MG63 (cell line): ENCODE measurements around the gene COL26A1. TPM values are rescaled to one million over a fixed set of nuclear protein-coding genes. Genes with fewer than 3 reads are reported as not detected.
"Not testable (repeated sequence)": the region's sequence is repeated elsewhere in the genome, so short reads cannot be mapped to it uniquely, and the experiment has no call there.

Source experiments
- DNase-seq: peaks from one replicate; pipeline ENCODE4 v3.0.0-alpha.2; 2020
- H3K27me3 ChIP-seq: fragments of 250-450 bp; sonication (Bioruptor Pico); 2 replicates; pipeline ENCODE4 v1.5.1; 2020; ENCODE audit warnings: mild to moderate bottlenecking, moderate library complexity
- H3K36me3 ChIP-seq: fragments of 250-450 bp; sonication (Bioruptor Pico); 2 replicates; pipeline ENCODE4 v1.5.1; 2020; ENCODE audit warnings: mild to moderate bottlenecking, moderate library complexity
- H3K4me3 ChIP-seq: fragments of 250-450 bp; sonication (Bioruptor Pico); 2 replicates; pipeline ENCODE4 v1.5.1; 2020; ENCODE audit warnings: mild to moderate bottlenecking, moderate library complexity
- H3K9me3 ChIP-seq: fragments of 250-450 bp; sonication (Bioruptor Pico); 2 replicates; pipeline ENCODE4 v1.5.1; 2020; ENCODE audit warnings: mild to moderate bottlenecking, moderate library complexity
- total RNA-seq: library from RNA; depleted of rRNA; stranded (reverse); fragments of >200 nt; shearing (Covaris generic); gene quantifications from 2 replicates; pipeline ENCODE4 v1.2.3, GENCODE V29; 2014; ENCODE audit warnings: low replicate concordance

The COL26A1 gene
- total RNA-seq, 1 experiment from 2014 or later: not detected

DNA sequence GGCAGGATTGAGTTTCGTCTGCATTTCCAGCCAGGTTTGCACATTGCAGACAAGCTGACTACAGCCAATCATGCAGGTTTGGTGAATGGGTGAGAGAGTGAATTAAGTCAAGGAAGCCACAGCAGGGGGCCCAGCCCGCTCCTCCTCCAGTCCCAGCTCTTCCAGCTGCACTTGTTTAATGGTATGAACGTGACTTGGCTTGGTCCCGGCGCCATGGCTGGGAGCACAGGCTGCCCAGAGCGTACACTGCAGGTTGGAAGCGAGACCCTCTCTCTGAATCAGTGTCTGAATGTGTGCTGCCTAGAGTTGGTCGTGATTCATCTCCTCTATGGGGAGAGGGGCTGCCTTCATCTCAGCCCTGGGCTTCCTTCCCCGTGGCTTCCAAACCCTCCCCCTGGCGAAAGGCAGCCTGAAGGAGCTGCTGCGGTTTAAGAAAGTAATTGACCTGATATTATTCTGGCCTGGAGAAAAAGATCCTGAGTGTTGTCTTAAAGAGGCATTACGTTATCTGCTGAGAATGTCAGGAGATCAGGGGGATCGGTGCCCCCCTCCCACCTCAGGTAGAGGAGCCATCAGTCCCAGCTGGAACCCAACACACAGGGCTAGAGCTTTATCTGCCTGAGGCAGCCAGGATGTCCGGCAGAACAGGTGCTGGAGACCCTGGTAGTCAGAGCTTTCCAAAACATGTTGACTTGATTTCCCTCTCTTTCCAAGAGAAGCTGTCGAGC is 132.1 kb downstream of the COL26A1 start:
- Histone ChIP-seq H3K27me3 (no peaks in the 10 kb centered on the region), H3K9me3 (no peaks in the 10 kb centered on the region), H3K36me3 (no peaks in the 10 kb centered on the region), H3K4me3 (no peak overlapping the region)
- DNase-seq: peak; percentile 67

DNA sequence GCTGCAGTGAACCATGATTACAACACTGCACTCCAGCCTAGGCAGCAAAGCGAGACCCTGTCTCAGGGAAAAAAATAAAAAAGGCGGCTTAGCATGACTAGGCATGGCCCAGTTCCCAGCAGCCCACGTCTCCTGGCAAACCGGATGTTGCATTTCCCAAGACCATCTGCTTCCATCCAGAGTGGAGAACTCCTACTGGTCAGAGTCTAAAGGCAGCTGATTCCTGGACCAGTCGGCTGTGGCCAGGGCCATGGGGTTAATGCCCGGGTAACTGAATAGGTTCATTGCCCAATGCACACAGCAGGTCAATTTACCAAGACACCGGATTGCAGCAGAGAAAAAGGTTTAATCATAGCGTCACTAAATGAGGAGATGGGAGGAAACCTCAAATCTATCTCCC is 133.3 kb downstream of the COL26A1 start:
- no peak for DNase-seq
- Histone ChIP-seq H3K27me3 (no peaks in the 10 kb centered on the region), H3K36me3 (no peaks in the 10 kb centered on the region), H3K4me3 (no peak overlapping the region), H3K9me3 (no peaks in the 10 kb centered on the region)

DNA sequence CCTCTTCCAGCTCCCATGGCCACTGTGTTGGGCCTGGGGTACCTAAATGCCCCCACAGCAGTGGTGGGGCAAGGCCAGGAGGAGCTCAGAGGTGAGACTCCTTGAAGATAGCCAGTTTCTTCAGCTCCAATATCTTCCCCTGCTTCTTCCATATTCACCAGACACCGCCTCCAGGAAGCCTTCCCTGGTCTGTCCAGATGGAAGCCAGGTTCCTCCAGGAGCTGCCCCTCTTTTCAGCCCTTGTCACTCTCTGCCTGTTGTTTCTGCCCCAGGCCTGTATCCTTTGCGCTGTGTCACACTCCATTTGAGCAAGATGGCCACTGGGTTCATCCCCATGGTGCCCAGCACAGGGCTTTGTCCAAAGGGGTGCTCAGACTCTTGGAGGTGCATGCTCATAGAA is 138.7 kb downstream of the COL26A1 start:
- no peaks in the 10 kb centered on the region for H3K36me3 ChIP-seq
- H3K27me3 ChIP-seq: no peaks in the 10 kb centered on the region
- no peaks in the 10 kb centered on the region for H3K9me3 ChIP-seq
- no peak overlapping the region for H3K4me3 ChIP-seq
- DNase-seq: no peak

DNA sequence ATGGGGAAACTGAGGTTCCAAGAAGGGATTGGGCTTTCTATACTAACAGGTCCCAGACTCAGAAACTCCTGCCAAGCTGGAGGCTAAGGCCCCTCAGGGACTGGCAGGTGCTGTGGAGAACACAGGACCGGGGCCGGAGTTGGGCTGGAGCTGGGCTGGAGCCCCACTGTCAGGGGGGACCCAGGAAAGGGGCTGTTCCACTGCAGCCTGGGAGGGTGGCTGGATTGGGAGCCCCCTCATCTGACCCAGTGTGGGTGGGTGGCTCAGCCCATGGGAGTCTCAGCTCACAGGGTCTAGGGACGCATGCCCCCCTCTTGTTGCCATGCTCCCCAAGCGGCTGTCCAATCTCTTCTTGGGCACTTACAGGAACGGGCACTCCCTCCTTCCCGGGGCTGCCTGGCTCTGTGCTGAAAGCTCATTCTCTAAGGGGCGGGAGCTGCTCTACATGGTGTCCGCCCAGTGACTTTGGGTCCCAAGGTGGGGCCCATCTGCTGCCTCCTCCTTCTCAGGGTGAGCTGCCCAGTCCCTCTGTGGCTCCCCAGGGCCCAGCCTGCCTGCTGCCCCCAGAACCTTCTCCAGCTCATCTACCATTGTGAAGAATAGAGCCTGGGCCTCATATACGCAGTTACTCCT is 139.9 kb downstream of the COL26A1 start:
- Histone ChIP-seq H3K27me3 (no peaks in the 10 kb centered on the region), H3K36me3 (no peaks in the 10 kb centered on the region), H3K4me3 (no peak overlapping the region), H3K9me3 (no peaks in the 10 kb centered on the region)
- no peak for DNase-seq

DNA sequence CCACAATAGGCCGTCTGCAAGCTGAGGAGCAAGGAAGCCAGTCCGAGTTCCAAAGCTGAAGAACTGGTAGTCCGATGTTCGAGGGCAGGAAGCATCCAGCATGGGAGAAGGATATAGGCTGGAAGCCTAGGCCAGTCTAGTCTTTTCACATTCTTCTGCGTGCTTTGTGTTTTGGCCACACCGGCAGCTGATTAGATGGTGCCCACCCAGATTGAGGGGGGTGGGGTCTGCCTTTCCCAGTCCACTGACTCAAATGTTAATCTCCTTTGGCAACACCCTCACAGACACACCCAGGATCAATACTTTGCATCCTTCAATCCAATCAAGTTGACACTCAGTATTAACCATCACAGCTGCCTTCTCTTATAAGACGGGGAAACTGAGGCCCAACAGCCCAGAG is 142.8 kb downstream of the COL26A1 start:
- H3K4me3 ChIP-seq, H3K27me3 ChIP-seq, DNase-seq, H3K36me3 ChIP-seq, H3K9me3 ChIP-seq: not testable (repeated sequence)

DNA sequence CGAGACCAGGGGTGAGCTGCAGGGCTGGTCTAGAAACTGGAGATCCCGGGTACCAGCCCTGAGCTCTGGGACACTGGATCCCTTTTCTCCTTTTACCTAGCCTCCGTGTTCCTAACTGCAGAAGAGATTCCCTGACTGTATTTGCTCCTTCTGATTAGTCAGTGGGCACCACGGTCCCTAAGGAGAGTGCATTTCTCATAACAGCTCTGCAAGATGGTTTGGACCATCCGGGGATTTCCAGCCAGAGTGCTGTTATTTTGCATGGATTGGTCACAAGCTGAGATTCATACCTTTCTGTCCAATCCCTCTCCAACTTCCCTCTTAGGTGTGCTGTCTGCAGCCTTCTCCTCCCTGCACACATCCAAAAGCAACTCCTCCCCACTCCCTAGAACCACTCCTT is 143.9 kb downstream of the COL26A1 start:
- no peaks in the 10 kb centered on the region for H3K27me3 ChIP-seq
- no peaks in the 10 kb centered on the region for H3K9me3 ChIP-seq
- DNase-seq: no peak
- H3K36me3 ChIP-seq: no peaks in the 10 kb centered on the region
- no peak overlapping the region for H3K4me3 ChIP-seq

DNA sequence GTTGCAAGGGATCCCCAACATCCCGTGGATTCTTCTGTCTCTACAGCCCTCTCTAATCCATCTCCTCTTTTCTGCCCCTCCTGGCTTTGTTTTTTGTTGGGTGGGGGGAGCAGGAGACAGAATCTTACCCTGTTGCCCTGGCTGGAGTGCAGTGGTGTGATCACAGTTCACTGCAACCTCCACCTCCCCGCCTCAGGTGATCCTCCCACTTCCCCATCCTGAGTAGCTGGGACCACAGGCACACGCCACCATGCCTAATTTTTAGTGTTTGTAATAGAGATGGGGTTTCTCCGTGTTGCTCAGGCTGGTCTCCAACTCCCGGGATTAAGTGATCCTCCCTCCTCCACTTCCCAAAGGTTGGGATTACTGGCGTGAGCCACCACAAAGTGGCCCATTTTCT is 144.7 kb downstream of the COL26A1 start:
- no peak for DNase-seq
- no peak overlapping the region for H3K4me3 ChIP-seq
- no peaks in the 10 kb centered on the region for H3K27me3 ChIP-seq
- no peaks in the 10 kb centered on the region for H3K36me3 ChIP-seq
- no peaks in the 10 kb centered on the region for H3K9me3 ChIP-seq

DNA sequence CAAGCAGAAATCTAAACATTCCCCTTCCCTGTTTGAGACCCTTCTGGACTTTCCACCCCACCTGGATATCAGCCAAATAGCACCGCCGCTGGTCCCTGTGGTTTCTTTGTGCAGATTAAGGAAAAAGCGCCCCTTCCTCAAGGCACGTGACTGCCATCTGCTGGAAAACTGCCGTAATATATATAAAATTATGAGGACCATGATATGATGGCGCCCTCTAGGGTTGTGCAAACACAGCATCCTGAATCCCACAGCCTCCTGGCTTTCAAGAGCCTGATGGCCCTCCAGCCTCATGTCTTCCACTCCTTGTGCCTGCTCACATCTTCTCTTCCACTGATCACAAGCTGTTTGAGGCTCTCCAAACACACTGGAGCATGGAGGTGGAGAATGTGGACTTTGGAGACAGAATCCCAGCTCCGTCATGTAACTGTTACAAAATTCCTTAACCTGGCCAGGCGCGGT is 145.1 kb downstream of the COL26A1 start:
- H3K27me3 ChIP-seq: no peaks in the 10 kb centered on the region
- no peaks in the 10 kb centered on the region for H3K9me3 ChIP-seq
- no peaks in the 10 kb centered on the region for H3K36me3 ChIP-seq
- DNase-seq: no peak
- H3K4me3 ChIP-seq: no peak overlapping the region

DNA sequence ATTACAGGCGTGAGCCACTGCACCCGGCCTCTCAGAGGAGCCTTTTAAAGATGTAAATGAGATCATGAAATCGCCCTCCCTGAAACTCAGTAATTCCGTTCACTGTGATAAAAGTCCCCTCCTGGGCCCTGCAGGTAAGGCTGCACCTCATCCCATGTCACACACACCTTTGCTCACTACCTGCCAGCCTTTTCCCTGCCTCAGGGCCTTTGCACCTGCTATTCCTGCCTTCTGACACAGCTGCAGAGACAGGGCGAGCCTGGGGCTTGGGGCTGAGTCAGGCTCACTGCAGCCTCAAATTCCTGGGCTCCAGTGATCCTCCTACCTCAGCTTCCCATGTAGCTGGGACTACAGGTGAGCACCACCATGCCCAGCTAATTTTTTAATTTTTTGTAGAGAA is 147.6 kb downstream of the COL26A1 start:
- no peaks in the 10 kb centered on the region for H3K36me3 ChIP-seq
- no peak for DNase-seq
- H3K4me3 ChIP-seq: no peak overlapping the region
- no peaks in the 10 kb centered on the region for H3K9me3 ChIP-seq
- no peaks in the 10 kb centered on the region for H3K27me3 ChIP-seq

DNA sequence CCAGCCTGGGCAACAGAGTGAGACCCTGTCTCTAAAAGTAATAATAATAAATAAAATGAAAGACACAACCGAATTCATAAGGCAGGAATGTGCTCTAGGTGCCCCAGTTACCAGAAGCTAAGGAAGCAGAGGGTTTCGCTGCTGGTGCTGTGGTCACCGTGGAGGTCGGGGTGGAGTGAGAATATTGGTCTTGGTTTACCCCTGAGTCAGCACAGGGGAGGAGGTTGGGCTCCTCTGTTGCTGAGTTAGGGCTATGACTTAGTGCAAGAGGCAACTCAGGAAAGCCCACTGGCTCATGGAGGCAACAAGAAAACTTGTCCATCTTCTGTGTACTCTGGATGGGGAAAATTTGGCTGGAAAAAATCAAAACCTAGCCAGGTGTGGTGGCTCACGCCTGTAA is 149.3 kb downstream of the COL26A1 start:
- H3K36me3 ChIP-seq: no peaks in the 10 kb centered on the region
- H3K27me3 ChIP-seq: no peaks in the 10 kb centered on the region
- no peak for DNase-seq
- no peak overlapping the region for H3K4me3 ChIP-seq
- H3K9me3 ChIP-seq: no peaks in the 10 kb centered on the region

DNA sequence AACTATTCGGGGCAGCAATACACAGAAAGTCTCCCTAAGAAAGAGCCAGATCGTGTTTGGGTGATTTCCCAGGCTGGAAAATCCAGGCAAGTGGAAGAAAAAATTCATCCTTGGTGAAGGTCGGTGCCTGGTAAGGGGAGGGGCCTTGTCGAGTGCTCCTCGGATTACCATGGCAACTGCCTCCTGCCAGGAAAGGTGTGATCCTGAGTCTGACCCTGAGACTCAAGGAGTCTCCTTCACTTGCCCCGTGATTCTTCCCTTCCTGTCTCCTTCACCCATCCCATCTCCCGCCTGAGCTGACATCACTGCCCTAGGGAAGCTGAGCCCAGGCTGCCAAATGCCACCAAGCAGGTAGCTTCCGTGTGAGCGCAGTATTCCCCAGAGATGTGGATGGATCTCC is 154.2 kb downstream of the COL26A1 start:
- H3K36me3 ChIP-seq: no peaks in the 10 kb centered on the region

DNA sequence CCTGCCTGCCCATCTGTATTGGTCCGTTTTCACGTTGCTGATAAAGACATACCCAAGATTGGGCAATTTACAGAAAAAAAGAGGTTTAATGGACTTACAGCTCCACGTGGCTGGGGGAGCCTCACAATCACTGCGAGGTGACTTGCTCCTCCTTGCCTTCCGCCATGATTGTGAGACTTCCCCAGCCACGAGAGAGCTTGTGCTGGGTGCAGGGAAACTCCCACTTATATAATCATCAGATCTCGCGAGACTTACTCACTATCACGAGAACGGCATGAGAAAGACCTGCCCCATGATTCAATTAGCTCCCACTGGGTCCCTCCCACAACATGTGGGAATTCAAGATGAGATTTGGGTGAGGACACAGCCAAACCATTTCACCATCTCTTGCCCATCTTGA is 154.6 kb downstream of the COL26A1 start:
- Histone ChIP-seq H3K4me3 (no peak overlapping the region), H3K36me3 (no peaks in the 10 kb centered on the region), H3K27me3 (no peaks in the 10 kb centered on the region), H3K9me3 (no peaks in the 10 kb centered on the region)
- DNase-seq: no peak

More for the DNA sequence above, 154.2 kb downstream of the COL26A1 start:
- no peaks in the 10 kb centered on the region for H3K27me3 ChIP-seq
- DNase-seq: no peak
- H3K4me3 ChIP-seq: no peak overlapping the region
- H3K9me3 ChIP-seq: no peaks in the 10 kb centered on the region

DNA sequence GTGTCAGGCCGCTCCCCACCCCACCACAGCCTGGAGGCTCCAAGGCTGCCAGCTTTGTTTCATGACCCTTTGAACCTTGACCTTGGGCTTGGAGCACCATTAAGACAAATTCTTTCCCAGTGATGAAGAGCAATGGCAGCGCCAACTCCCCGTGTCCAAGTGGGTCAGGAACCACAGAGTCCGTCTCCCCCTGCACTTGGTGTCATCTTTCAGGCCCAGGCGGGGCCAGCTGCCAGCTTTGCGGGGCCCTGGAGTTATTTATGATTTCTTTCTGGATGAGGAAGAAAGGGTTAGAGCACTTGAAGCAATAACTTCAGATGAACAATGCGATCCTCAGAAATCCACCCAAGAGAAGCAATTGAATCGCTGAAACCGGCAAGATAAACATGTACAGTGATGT is 155.7 kb downstream of the COL26A1 start:
- no peaks in the 10 kb centered on the region for H3K36me3 ChIP-seq
- no peak overlapping the region for H3K4me3 ChIP-seq
- no peaks in the 10 kb centered on the region for H3K27me3 ChIP-seq
- DNase-seq: peak; percentile 93
- H3K9me3 ChIP-seq: no peaks in the 10 kb centered on the region

DNA sequence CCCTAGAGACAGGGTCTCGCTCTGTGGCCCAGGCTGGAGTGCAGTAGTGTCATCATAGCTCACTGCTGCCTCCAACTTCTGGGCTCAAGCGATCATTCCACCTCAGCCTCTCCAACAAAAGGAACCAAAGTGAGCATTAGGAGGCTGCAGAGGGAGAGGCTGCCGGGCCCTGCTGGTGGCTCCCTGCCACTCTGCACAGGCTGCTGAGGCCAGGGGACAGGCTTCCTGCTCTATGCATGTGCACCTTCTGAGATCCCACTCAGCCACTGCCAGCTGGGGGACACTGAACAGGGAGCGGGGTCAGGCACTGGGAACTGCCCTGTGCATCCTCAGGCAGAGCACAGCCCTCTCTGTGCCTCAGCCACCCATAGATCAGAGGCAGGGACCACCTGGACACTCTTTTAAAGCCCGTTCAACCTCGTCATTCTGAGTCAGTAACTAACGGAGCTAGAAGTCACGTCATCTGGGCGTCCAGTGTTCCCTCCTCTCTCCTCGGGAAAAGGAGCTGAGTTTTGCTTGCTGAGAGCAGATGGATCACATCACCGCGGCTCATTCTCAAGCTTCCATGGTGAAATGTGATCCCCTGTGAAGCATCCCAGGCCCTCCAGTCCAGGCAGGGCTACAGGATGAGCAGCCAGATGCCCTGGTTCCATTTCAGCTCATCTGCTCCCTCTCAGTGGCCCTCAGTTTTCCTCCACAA is 156.8 kb downstream of the COL26A1 start:
- Histone ChIP-seq H3K9me3 (no peaks in the 10 kb centered on the region; the same call in 1 of the 2 replicates), H3K27me3 (no peaks in the 10 kb centered on the region), H3K4me3 (no peak overlapping the region), H3K36me3 (no peaks in the 10 kb centered on the region)
- DNase-seq: peak; percentile 78

DNA sequence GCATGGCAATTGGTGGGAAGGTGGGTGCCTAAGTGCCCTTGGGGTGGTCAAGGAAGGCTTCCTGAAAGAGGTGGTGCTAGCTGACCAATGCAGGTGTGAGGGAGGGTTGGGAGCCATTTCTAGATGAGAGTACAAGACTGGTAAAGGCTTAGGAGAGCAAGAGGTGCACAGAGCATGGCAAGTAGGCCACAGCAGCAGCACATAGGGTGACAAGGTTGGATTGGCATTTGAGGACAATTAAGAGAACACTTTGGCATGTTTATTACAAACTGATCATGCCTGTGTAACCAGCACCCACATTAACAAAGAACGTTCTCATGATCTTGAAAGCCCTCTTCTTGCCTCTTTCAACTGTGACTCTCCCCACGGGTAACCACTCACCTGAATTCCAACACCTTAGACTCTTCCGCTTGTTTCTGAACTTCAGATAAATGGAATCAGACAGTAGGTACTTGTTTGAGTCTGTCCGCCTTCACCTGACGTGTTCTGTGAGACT is 158.8 kb downstream of the COL26A1 start:
- DNase-seq: no peak
- Histone ChIP-seq H3K4me3 (no peak overlapping the region), H3K9me3 (no peaks in the 10 kb centered on the region; the same call in 1 of the 2 replicates), H3K27me3 (no peaks in the 10 kb centered on the region), H3K36me3 (no peaks in the 10 kb centered on the region)

DNA sequence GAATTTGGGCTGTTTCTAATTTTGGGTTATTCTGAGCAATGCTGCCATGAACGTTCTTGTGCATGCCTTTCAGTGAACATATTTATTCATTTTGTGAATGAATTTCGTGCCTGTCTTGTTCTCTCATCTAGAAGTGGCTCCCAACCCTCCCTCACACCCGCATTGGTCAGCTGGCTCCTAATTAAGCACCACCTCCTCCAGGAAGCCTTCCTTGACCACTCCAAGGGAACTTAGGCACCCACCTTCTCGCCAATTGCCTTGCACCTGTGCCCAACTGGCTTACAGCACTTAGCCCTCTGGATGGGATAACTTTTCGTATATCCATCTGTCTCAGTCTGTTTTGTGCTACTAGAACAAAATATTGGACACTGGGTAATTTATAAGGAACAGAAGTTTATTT is 159.3 kb downstream of the COL26A1 start:
- Histone ChIP-seq H3K9me3 (no peaks in the 10 kb centered on the region; the same call in 1 of the 2 replicates), H3K27me3 (no peaks in the 10 kb centered on the region), H3K4me3 (no peak overlapping the region), H3K36me3 (no peaks in the 10 kb centered on the region)
- no peak for DNase-seq

DNA sequence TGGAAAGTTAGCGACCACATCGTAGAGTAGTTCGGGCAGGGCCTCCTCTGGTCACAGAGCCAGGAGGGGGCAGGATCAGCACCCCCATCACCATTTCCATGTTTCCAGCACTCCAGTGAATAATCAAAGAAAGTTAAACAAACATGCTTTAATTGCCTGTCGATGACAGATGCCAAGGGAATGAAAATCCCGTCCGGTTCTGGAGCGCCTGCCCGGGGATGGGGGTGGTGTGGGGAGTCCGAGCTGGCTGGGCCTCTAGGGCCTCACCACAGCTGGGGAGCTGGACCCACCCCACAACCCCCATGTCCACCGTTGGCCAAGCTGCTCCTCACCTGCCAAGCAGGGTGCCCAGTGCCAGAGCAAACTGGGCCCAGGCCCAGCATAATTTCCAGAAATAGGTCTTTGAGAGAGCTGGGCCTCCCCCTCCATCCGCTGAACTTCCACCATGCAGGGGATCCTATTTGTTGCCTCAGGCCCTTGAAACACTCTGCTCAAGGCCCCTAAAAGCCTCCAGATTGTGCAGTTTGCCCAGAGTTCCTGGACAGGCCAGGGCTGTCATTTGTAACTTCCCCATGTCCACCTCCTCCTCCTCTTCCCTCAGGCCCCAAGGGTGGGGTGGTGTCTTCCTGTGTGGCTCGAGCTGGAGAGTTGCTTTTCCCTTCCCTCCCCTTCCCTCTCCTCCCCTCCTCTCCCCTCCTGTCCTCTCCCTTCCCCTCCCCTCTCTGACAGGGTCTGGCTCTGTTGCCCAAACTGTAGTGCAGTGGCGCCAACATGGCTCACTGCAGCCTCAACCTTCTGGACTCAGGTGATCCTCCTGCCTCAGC is 165.4 kb downstream of the COL26A1 start:
- Histone ChIP-seq H3K36me3 (no peaks in the 10 kb centered on the region), H3K9me3 (no peaks in the 10 kb centered on the region; the same call in 1 of the 2 replicates), H3K4me3 (no peak overlapping the region), H3K27me3 (no peaks in the 10 kb centered on the region)
- peak; percentile 96 for DNase-seq
